Transverse colon (tissue), 4 donors: ENCODE results near the gene PTPRA. TPM values are rescaled to one million over a fixed set of nuclear protein-coding genes. Genes with fewer than 3 reads are reported as not detected.

ENCODE experiments used
- DNase-seq: peaks from one replicate; pipeline ENCODE4 v3.0.0-alpha.2; 2019
- H3K27ac ChIP-seq, 4 donors: fragments of 200-600 bp; sonication (generic); 2 replicates each; pipeline ENCODE4 v1.5.1; 2016 to 2018; ENCODE audit warnings: inconsistent platforms in 4 of 4
- H3K27me3 ChIP-seq: fragments of 200-600 bp; sonication (generic); 2 replicates; pipeline ENCODE4 v1.5.1; 2017; ENCODE audit warnings: inconsistent platforms
- H3K36me3 ChIP-seq, 4 donors: fragments of 200-600 bp; sonication (generic); 2 replicates each; pipeline ENCODE4 v1.5.1; 2017 to 2019; ENCODE audit warnings: inconsistent platforms in 4 of 4
- H3K4me1 ChIP-seq, 4 donors: fragments of 200-600 bp; sonication (generic); 2 replicates each; pipeline ENCODE4 v1.5.1; 2017 to 2020; ENCODE audit warnings: inconsistent platforms in 4 of 4
- H3K4me3 ChIP-seq, 4 donors: fragments of 200-600 bp; sonication (generic); 1 replicate in 1 of 4; 2 replicates in 3 of 4; pipeline versions ENCODE4 v1.5.1 to v1.6.1; 2017 to 2019; ENCODE audit warnings: inconsistent platforms in 4 of 4
- H3K9me3 ChIP-seq, 2 donors: fragments of 200-600 bp; sonication (generic); 2 replicates each; pipeline ENCODE4 v1.5.1; 2017 to 2019; ENCODE audit warnings: inconsistent platforms in 2 of 2
- EP300 ChIP-seq: sonication (generic); formaldehyde crosslinking; IDR thresholded peaks from one replicate; pipeline ENCODE4 v1.6.1; 2017; ENCODE audit warnings: antibody characterized with exemption, low read depth
- POLR2A ChIP-seq: fragments of 450-650 bp; IDR thresholded peaks from one replicate; pipeline ENCODE4 v1.6.1; 2016; ENCODE audit warnings: antibody characterized with exemption, mild to moderate bottlenecking, moderate library complexity
- POLR2AphosphoS5 ChIP-seq, 3 donors: sonication (generic); formaldehyde crosslinking; IDR thresholded peaks; one replicate each; pipeline ENCODE4 v1.6.1; 2016; ENCODE audit warnings: antibody characterized with exemption in 3 of 3
- WGBS, 2 donors: methylation state at CpG; one replicate each; pipeline ENCODE4 v1.1.5; 2018; ENCODE audit warnings: low coverage in 1 of 2; 5-methylcytosine and 5-hydroxymethylcytosine counted together
- in situ Hi-C, 4 donors: fragments of 200-750 bp; cut with MboI; loops; one replicate each; pipeline versions ENCODE4 v1.15.0 to v1.15.1; 2017; ENCODE audit warnings: low sequenced_read_pairs in 3 of 4, low pct_ligation_motif_present in 1 of 4, low pct_unique_long_range_greater_than_20kb in 1 of 4
- intact Hi-C: fragments of 100-400 bp; cut with DNase I; formaldehyde crosslinking; loops from one replicate; pipeline ENCODE4 v1.15.1; 2023; ENCODE audit warnings: low total_unique reads
- total RNA-seq, 4 donors: library from RNA; depleted of rRNA; stranded (reverse); fragments of >200 nt; gene quantifications; one replicate each; pipeline ENCODE4 v1.1.0, GENCODE V29; 2016
- TF ChIP-seq, protein P1 (sequence below), 5 experiments: fragments of 200-600 bp in 3 of 5; fragments of 450-650 bp in 2 of 5; sonication (generic) in 3 of 5; IDR thresholded peaks; 1 replicate in 2 of 5; 2 replicates in 3 of 5; pipeline ENCODE4 v1.5.1; 2016 to 2017; ENCODE audit warnings: antibody characterized with exemption in 5 of 5, inconsistent platforms in 3 of 5, mild to moderate bottlenecking in 2 of 5, moderate library complexity in 1 of 5

Gene PTPRA
- total RNA-seq, 4 donors from 2014 or later, result 32.2 to 55.8 (median 45.8) TPM

DNA sequence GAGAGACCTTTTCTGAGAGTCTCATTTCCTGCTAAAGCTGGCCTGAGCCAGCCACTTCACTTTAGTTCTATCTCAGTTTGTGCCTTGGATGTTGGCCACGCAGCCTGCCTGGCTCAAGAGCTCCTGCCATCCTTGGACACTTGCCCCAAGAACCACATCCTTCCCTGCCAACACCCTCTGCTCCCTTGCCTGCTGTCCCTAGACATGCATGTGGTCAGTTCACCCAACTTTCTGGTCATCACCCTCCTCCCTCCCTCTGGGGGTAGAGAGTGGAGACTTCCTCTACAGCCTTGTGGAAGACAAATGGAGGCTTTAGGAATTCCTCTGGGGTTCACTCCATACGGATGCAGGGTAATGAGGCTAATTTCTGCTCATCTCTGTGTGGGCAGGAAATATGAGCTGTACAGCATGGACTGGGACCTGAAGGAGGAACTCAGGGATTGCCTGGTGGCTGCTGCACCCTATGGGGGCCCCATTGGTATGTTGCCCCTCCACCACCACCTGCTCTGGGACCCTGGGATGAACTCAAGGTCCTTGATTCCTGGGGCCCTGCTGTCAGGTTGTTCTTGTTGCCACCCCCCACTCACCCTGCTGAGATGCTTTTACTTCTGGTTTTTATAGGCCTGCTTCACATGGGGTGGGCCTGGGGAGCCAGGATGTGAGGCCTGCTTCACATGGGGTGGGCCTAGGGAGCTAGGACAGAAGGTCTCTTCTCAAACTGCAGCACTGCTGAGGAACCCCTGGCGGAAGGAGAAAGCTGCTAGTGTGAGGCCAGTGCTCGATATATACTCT, 13.8 kb upstream of the PTPRA start:
- TF ChIP-seq EP300 (no peak), POLR2A (no peak), POLR2AphosphoS5 (IDR thresholded peaks at IDR 0.05) (no peak)
- TF ChIP-seq, protein P1, sequence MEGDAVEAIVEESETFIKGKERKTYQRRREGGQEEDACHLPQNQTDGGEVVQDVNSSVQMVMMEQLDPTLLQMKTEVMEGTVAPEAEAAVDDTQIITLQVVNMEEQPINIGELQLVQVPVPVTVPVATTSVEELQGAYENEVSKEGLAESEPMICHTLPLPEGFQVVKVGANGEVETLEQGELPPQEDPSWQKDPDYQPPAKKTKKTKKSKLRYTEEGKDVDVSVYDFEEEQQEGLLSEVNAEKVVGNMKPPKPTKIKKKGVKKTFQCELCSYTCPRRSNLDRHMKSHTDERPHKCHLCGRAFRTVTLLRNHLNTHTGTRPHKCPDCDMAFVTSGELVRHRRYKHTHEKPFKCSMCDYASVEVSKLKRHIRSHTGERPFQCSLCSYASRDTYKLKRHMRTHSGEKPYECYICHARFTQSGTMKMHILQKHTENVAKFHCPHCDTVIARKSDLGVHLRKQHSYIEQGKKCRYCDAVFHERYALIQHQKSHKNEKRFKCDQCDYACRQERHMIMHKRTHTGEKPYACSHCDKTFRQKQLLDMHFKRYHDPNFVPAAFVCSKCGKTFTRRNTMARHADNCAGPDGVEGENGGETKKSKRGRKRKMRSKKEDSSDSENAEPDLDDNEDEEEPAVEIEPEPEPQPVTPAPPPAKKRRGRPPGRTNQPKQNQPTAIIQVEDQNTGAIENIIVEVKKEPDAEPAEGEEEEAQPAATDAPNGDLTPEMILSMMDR (IDR thresholded peaks at IDR 0.05), result no peak
- WGBS, 2 donors, result 80 to 91% methylated on average over 1 to 4 of the region's 4 CpGs
- H3K27ac ChIP-seq, result no peak overlapping the region
- H3K27me3 ChIP-seq, result no peaks in the 10 kb centered on the region
- intact Hi-C loops, result no loop called here
- no peak for DNase-seq
- H3K36me3 ChIP-seq, result peaks cover 0 to 16% (median 0%) of the 10 kb centered on the region in 4 donors
- H3K4me3 ChIP-seq, result no peak overlapping the region
- H3K9me3 ChIP-seq, result no peaks in the 10 kb centered on the region
- in situ Hi-C loops, result no loop called here
- no peaks in the 10 kb centered on the region for H3K4me1 ChIP-seq

DNA sequence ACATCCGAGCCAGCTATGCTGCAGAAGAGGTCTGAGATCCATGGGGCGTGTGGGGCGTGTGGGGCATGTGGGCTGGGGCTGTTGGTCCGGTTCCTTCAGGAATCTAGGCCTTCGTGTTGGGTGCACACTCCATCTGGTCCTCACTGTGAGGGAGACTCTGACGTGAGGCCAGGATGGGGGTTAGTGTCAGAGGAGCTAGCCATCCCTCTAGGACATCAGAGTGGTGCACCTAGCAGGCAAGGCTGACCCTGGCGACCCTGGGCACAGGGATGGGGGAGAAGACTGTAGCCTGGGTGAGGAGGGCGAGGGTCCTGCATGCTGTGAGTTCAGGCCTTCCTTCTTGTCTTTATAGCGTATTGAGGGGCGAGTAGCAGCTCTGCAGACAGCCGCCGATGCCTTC, 8.7 kb upstream of the PTPRA start:
- intact Hi-C loops, result no loop called here
- Histone ChIP-seq H3K36me3 (peaks cover 0 to 16% (median 0%) of the 10 kb centered on the region in 4 donors), H3K27me3 (no peaks in the 10 kb centered on the region), H3K9me3 (no peaks in the 10 kb centered on the region), H3K27ac (no peak overlapping the region), H3K4me3 (no peak overlapping the region), H3K4me1 (no peaks in the 10 kb centered on the region)
- in situ Hi-C loops, result no loop called here
- whole genome bisulfite sequencing, 2 donors, result 96% methylated on average over 12 of the region's 12 CpGs; no CpG with 5 or more reads in 1 of the 2 donors
- no peak for DNase-seq
- TF ChIP-seq EP300, result no peak

DNA sequence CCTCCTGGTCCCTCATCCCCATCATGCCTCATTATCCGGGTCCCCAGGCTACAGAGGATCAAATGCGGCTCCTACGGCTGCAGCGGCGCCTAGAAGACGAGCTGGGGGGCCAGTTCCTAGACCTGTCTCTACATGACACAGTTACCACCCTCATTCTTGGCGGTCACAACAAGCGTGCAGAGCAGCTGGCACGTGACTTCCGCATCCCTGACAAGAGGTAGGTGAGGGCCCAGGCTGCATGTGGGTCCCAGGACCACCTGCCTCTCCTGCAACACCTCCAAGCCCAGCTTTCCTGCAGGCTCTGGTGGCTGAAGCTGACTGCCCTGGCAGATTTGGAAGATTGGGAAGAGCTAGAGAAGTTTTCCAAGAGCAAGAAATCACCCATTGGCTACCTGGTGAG, 8.2 kb upstream of the PTPRA start:
- no peak for DNase-seq
- intact Hi-C loops, result no loop called here
- Histone ChIP-seq H3K36me3 (peaks cover 0 to 16% (median 0%) of the 10 kb centered on the region in 4 donors), H3K4me1 (no peaks in the 10 kb centered on the region), H3K27ac (no peak overlapping the region), H3K9me3 (no peaks in the 10 kb centered on the region), H3K27me3 (no peaks in the 10 kb centered on the region), H3K4me3 (no peak overlapping the region)
- TF ChIP-seq, protein P1 (IDR thresholded peaks at IDR 0.05), result no peak
- TF ChIP-seq EP300 (no peak), POLR2AphosphoS5 (IDR thresholded peaks at IDR 0.05) (no peak), POLR2A (no peak)
- in situ Hi-C loops, result no loop called here
- 98% methylated on average over 10 of the region's 10 CpGs; no CpG with 5 or more reads in 1 of the 2 donors for WGBS, 2 donors

DNA sequence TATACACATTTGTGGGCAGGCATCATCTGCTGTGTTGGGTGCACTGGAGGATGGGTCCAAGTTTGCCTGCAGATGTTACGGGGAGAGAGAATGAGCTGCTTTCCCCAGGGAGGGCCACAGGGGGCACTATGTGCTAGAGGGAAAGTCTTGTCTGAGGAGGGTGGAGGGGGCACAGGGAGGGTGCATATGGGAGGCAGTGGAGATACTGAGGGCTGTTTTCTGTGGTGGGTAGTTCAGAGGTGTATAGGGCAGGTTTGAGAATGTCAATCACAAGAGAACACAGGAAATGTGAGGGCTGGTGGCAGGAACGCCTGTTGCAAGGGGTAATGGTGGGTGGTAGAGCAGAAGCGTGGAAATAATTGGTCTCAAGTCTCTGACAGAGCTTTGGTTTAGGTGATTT, 7.7 kb upstream of the PTPRA start:
- peaks cover 4% of the 10 kb centered on the region for H3K27me3 ChIP-seq
- in situ Hi-C loops, result no loop called here
- DNase-seq, result no peak

More for the DNA sequence above, 7.7 kb upstream of the PTPRA start:
- intact Hi-C loops, result no loop called here
- TF ChIP-seq, protein P1 (IDR thresholded peaks at IDR 0.05), result no peak
- no peak for TF ChIP-seq POLR2AphosphoS5 (IDR thresholded peaks at IDR 0.05)
- TF ChIP-seq EP300, result no peak
- no peak for TF ChIP-seq POLR2A
- no peak overlapping the region for H3K4me3 ChIP-seq
- no peaks in the 10 kb centered on the region for H3K9me3 ChIP-seq
- WGBS, 2 donors, result 91 to 100% methylated on average over 2 to 3 of the region's 3 CpGs
- no peak overlapping the region for H3K27ac ChIP-seq
- H3K36me3 ChIP-seq, result peaks cover 0 to 16% (median 0%) of the 10 kb centered on the region in 4 donors
- peaks cover 0 to 3% (median under 1%) of the 10 kb centered on the region in 4 donors for H3K4me1 ChIP-seq
